ENCODE measurements around the gene CPT1B. TPM values are rescaled to one million over a fixed set of nuclear protein-coding genes. Genes with fewer than 3 reads are reported as not detected.

The CPT1B gene
- total RNA-seq, 1 donor from 2014 or later = 32.2 TPM

GRCh38 chr22:50625131-50625567 lies 46.9 kb upstream of the CPT1B start:
- H3K27me3 Mint-ChIP-seq = no peaks in the 10 kb centered on the region
- POLR2A ChIA-PET = interaction anchor here (0.5 to 0.7 kb wide), 2 partner anchors 98 to 853 kb away, joined by 3 to 4 read pairs; no protein-coding TSS in a partner anchor
- CTCF ChIA-PET = no interaction called here
- no peaks in the 10 kb centered on the region for H3K9me3 Mint-ChIP-seq
- no peak for DNase-seq
- H3K36me3 Mint-ChIP-seq (ENCODE audit: low read depth) = peaks cover 10% of the 10 kb centered on the region
- no peak overlapping the region for H3K4me3 Mint-ChIP-seq
- no peak for ATAC-seq (ENCODE audit: low read depth)
- peaks cover 42% of the 10 kb centered on the region for H3K4me1 Mint-ChIP-seq
- intact Hi-C loops (cut with micrococcal nuclease) = no loop called here
- TF ChIP-seq CTCF (IDR thresholded peaks at IDR 0.05) = no peak
- H3K27ac Mint-ChIP-seq = no peak overlapping the region

- intact Hi-C loops (cut with micrococcal nuclease) = no loop called here
- no peak for DNase-seq
- Mint-ChIP-seq H3K4me3 (no peak overlapping the region), H3K27me3 (no peaks in the 10 kb centered on the region), H3K4me1 (peaks cover 46% of the 10 kb centered on the region), H3K27ac (no peak overlapping the region), H3K36me3 (ENCODE audit: low read depth) (peaks cover 10% of the 10 kb centered on the region), H3K9me3 (no peaks in the 10 kb centered on the region)
- POLR2A ChIA-PET = interaction anchor here (0.7 to 1.3 kb wide), 2 partner anchors 98 to 853 kb away, joined by 3 read pairs; no protein-coding TSS in a partner anchor
- TF ChIP-seq CTCF (IDR thresholded peaks at IDR 0.05) = no peak
- CTCF ChIA-PET = no interaction called here
- ATAC-seq (ENCODE audit: low read depth) = no peak
These were observed 46.3 kb upstream of the CPT1B start for GRCh38 chr22:50624347-50625130.

GRCh38 chr22:50622723-50623327 lies 44.6 kb upstream of the CPT1B start:
- H3K9me3 Mint-ChIP-seq = no peaks in the 10 kb centered on the region
- no peaks in the 10 kb centered on the region for H3K27me3 Mint-ChIP-seq
- ATAC-seq (ENCODE audit: low read depth) (no peak), DNase-seq (no peak)
- H3K4me1 Mint-ChIP-seq = peaks cover 38% of the 10 kb centered on the region
- intact Hi-C loops (cut with micrococcal nuclease) = no loop called here
- no peak for TF ChIP-seq CTCF (IDR thresholded peaks at IDR 0.05)
- H3K27ac Mint-ChIP-seq = peak overlapping the region; percentile 94
- no peak overlapping the region for H3K4me3 Mint-ChIP-seq
- CTCF ChIA-PET = interaction anchor here (2.9 kb wide), 1 partner anchor 97 kb away, joined by 40 read pairs; the partner anchor contains the start of gene SCO2
- peaks cover 10% of the 10 kb centered on the region for H3K36me3 Mint-ChIP-seq (ENCODE audit: low read depth)
- POLR2A ChIA-PET = interaction anchor here (1.6 to 3.4 kb wide), 5 partner anchors 60 to 379 kb away, joined by 6 to 43 read pairs (median 20); partner anchors contain the start of genes SCO2, SYCE3, TUBGCP6 and TYMP

GRCh38 chr22:50621948-50622722 lies 43.9 kb upstream of the CPT1B start:
- no peaks in the 10 kb centered on the region for H3K27me3 Mint-ChIP-seq
- TF ChIP-seq CTCF (IDR thresholded peaks at IDR 0.05) = no peak
- ChIA-PET CTCF (interaction anchor here (1.0 to 2.9 kb wide), 11 partner anchors 59 to 380 kb away, joined by 3 to 40 read pairs (median 8); partner anchors contain the start of genes HDAC10, SCO2, SYCE3 and TYMP), POLR2A (interaction anchor here (0.6 to 3.8 kb wide), 15 partner anchors 40 to 378 kb away, joined by 3 to 94 read pairs (median 13); partner anchors contain the start of genes HDAC10, LMF2, NCAPH2 and SCO2)
- peak overlapping the region; percentile 85 for H3K4me3 Mint-ChIP-seq
- H3K4me1 Mint-ChIP-seq = peaks cover 38% of the 10 kb centered on the region
- H3K27ac Mint-ChIP-seq = peak overlapping the region; percentile 94
- H3K36me3 Mint-ChIP-seq (ENCODE audit: low read depth) = peaks cover 10% of the 10 kb centered on the region
- ATAC-seq (ENCODE audit: low read depth) (no peak), DNase-seq (no peak)
- intact Hi-C loops (cut with micrococcal nuclease) = loop anchor here (1.0 to 2.0 kb wide), 8 partner anchors 39 to 431 kb away; partner anchors contain the start of genes CHKB, DENND6B and PPP6R2
- no peaks in the 10 kb centered on the region for H3K9me3 Mint-ChIP-seq

Data from activated B cell treated with CpG ODN at 0.5 μM for 24 hours (primary cell).